HEK293 (cell line): ENCODE data around the gene FBXO36.

Experiments
- CTCF ChIA-PET: fragments of 350-600 bp; formaldehyde crosslinking; extraction: SDS; loops from one replicate; lab custom pipeline; 2021; ENCODE audit warnings: antibody characterized with exemption; lab: Yijun Ruan, JAX
- POLR2A ChIA-PET: fragments of 300-600 bp; formaldehyde crosslinking; extraction: SDS; loops from one replicate; lab custom pipeline; 2020; ENCODE audit warnings: antibody characterized with exemption, inconsistent platforms; lab: Yijun Ruan, JAX
- H3K27ac ChIP-seq: fragments of 200-500 bp; sonication (Bioruptor generic); 2 replicates; pipeline ENCODE4 v1.5.1; 2014; ENCODE audit warnings: low read depth, low read length, control low read depth, inconsistent platforms; ENCODE audit errors: extremely low read depth
- H3K36me3 ChIP-seq, 2 experiments: fragments of 200-500 bp in 1 of 2; sonication (Bioruptor generic) in 1 of 2; 1 replicate in 1 of 2; 2 replicates in 1 of 2; pipeline ENCODE4 v1.5.1; 2014 to 2017; ENCODE audit warnings: inconsistent platforms in 2 of 2, low read length in 2 of 2; ENCODE audit not compliant: control insufficient read depth in 2 of 2, insufficient read depth in 1 of 2
- H3K4me1 ChIP-seq: fragments of 200-500 bp; sonication (Bioruptor generic); 2 replicates; pipeline ENCODE4 v1.5.1; 2014; ENCODE audit warnings: mild to moderate bottlenecking, low read length, inconsistent platforms; ENCODE audit not compliant: control insufficient read depth, insufficient read depth
- H3K4me3 ChIP-seq: 2 replicates; pipeline ENCODE4 v1.5.1; 2011; ENCODE audit warnings: low read depth, mild to moderate bottlenecking, control low read depth, low read length, moderate library complexity
- H3K9me3 ChIP-seq: fragments of 200-500 bp; sonication (Bioruptor generic); 2 replicates; pipeline ENCODE4 v1.5.1; 2014; ENCODE audit warnings: low read depth, low read length, inconsistent platforms; ENCODE audit not compliant: control insufficient read depth, insufficient read depth
- GLI2 ChIP-seq: fragments of 450-650 bp; formaldehyde crosslinking; IDR thresholded peaks from 2 replicates; pipeline ENCODE4; 2017; ENCODE audit warnings: missing biosample characterization, missing genetic modification characterization, low read depth, borderline replicate concordance
- IKZF3 ChIP-seq: fragments of 450-650 bp; IDR thresholded peaks from 2 replicates; pipeline ENCODE4 v1.5.0; 2018; ENCODE audit warnings: missing biosample characterization, mild to moderate bottlenecking, missing genetic modification characterization, moderate library complexity
- KLF10 ChIP-seq: fragments of 450-650 bp; IDR thresholded peaks from 2 replicates; pipeline ENCODE4 v1.5.1; 2018; ENCODE audit warnings: missing biosample characterization, mild to moderate bottlenecking, missing genetic modification characterization
- OSR2 ChIP-seq: fragments of 450-650 bp; formaldehyde crosslinking; IDR thresholded peaks from 2 replicates; pipeline ENCODE4 v1.5.1; 2016; ENCODE audit warnings: missing biosample characterization, missing genetic modification characterization
- PRDM10 ChIP-seq: fragments of 450-650 bp; formaldehyde crosslinking; IDR thresholded peaks from 2 replicates; pipeline ENCODE4 v1.5.1; 2016; ENCODE audit warnings: missing biosample characterization, missing genetic modification characterization
- PRDM4 ChIP-seq: fragments of 450-650 bp; formaldehyde crosslinking; IDR thresholded peaks from 2 replicates; pipeline ENCODE4 v1.5.1; 2017; ENCODE audit warnings: missing biosample characterization, missing genetic modification characterization
- PRDM6 ChIP-seq: fragments of 450-650 bp; formaldehyde crosslinking; IDR thresholded peaks from 2 replicates; pipeline ENCODE4 v1.5.1; 2017; ENCODE audit warnings: missing biosample characterization, missing genetic modification characterization
- SETDB1 ChIP-seq: IDR thresholded peaks from one replicate; pipeline ENCODE4 v1.6.1; 2017; ENCODE audit warnings: mild to moderate bottlenecking, low read length, moderate library complexity, mixed read lengths; ENCODE audit not compliant: insufficient read length
- WT1 ChIP-seq: fragments of 450-650 bp; formaldehyde crosslinking; IDR thresholded peaks from 2 replicates; pipeline ENCODE4 v1.5.1; 2016; ENCODE audit warnings: missing biosample characterization, missing genetic modification characterization
- ZBTB11 ChIP-seq: fragments of 450-650 bp; formaldehyde crosslinking; conservative IDR thresholded peaks from 2 replicates; pipeline ENCODE4 v1.5.1; 2016; ENCODE audit warnings: low read depth, missing biosample characterization, missing genetic modification characterization
- ZFHX2 ChIP-seq: fragments of 450-650 bp; formaldehyde crosslinking; conservative IDR thresholded peaks from 2 replicates; pipeline ENCODE4 v1.5.1; 2016; ENCODE audit warnings: missing biosample characterization, missing genetic modification characterization
- ZNF140 ChIP-seq: fragments of 450-650 bp; formaldehyde crosslinking; IDR thresholded peaks from 2 replicates; pipeline ENCODE4 v1.5.1; 2016; ENCODE audit warnings: missing biosample characterization, missing genetic modification characterization
- ZNF391 ChIP-seq: fragments of 450-650 bp; formaldehyde crosslinking; IDR thresholded peaks from 2 replicates; pipeline ENCODE4 v1.5.1; 2016; ENCODE audit warnings: low read depth, missing biosample characterization, missing genetic modification characterization, borderline replicate concordance
- ZNF629 ChIP-seq: fragments of 450-650 bp; formaldehyde crosslinking; IDR thresholded peaks from 2 replicates; pipeline ENCODE4 v1.5.1; 2017; ENCODE audit warnings: missing biosample characterization, missing genetic modification characterization
- ZNF692 ChIP-seq: fragments of 450-650 bp; formaldehyde crosslinking; IDR thresholded peaks from 2 replicates; pipeline ENCODE4 v1.5.1; 2016; ENCODE audit warnings: missing biosample characterization, missing genetic modification characterization
- ZNF837 ChIP-seq: fragments of 450-650 bp; formaldehyde crosslinking; IDR thresholded peaks from 2 replicates; pipeline ENCODE4 v1.5.1; 2016; ENCODE audit warnings: missing biosample characterization, missing genetic modification characterization
- ZXDB ChIP-seq: fragments of 450-650 bp; formaldehyde crosslinking; IDR thresholded peaks from 2 replicates; pipeline ENCODE4 v1.5.1; 2016; ENCODE audit warnings: missing biosample characterization, missing genetic modification characterization

Gene FBXO36

GRCh38 chr2:229922449-229923386 is at the start of gene FBXO36 (continued):
- TF ChIP-seq ZBTB11 (tag by site-specific recombination) (peak; percentile 93), PRDM10 (tag by site-specific recombination) (peak; percentile 26; the same call in 1 of the 2 replicates)
- TF ChIP-seq, all 188 proteins: peak for 18

- CTCF ChIA-PET, result no interaction called here
- Histone ChIP-seq H3K36me3 (peaks cover 18 to 39% of the 10 kb centered on the region in 2 experiments), H3K4me3 (no peak overlapping the region), H3K9me3 (no peaks in the 10 kb centered on the region), H3K27ac (no peak overlapping the region), H3K4me1 (peaks cover 19% of the 10 kb centered on the region)
- POLR2A ChIA-PET, result no interaction called here
- peak; percentile 75 for TF ChIP-seq PRDM6 (tag by site-specific recombination)
- TF ChIP-seq ZNF692 (tag by site-specific recombination), result no peak
Measured at GRCh38 chr2:229873123-229873581, 49.2 kb upstream of the FBXO36 start.

- POLR2A ChIA-PET, result no interaction called here
- Histone ChIP-seq H3K4me3 (no peak overlapping the region), H3K4me1 (peaks cover 19% of the 10 kb centered on the region), H3K9me3 (no peaks in the 10 kb centered on the region), H3K36me3 (peaks cover 27 to 40% of the 10 kb centered on the region in 2 experiments), H3K27ac (no peak overlapping the region)
- CTCF ChIA-PET, result no interaction called here
- TF ChIP-seq GLI2 (peak; percentile 67; the same call in 1 of the 2 replicates), IKZF3 (tag by site-specific recombination) (peak; percentile 77; the same call in 1 of the 2 replicates), ZNF629 (tag by site-specific recombination) (peak; percentile 27; the same call in 1 of the 2 replicates), SETDB1 (no peak), PRDM4 (tag by site-specific recombination) (0 out of 2 replicates have a peak, but pooled peaks have one; percentile 17), KLF10 (peak; percentile 19; the same call in 1 of the 2 replicates), ZNF140 (tag by site-specific recombination) (no peak), OSR2 (tag by site-specific recombination) (peak; percentile 95), ZNF391 (tag by site-specific recombination) (no peak), WT1 (tag by site-specific recombination) (peak; percentile 89), ZFHX2 (tag by site-specific recombination) (no peak), ZNF837 (tag by site-specific recombination) (no peak), ZXDB (tag by site-specific recombination) (peak; percentile 71)
Measured at GRCh38 chr2:229874647-229875046, 47.7 kb upstream of the FBXO36 start.
